Measurements from ENCODE around the gene RNF31.

The RNF31 gene

GRCh38 chr14:24204163-24205146, 57.2 kb downstream of the RNF31 start:
- DNase-seq = no peak

- no peak for DNase-seq
Measured at GRCh38 chr14:24206260-24207103, 59.2 kb downstream of the RNF31 start.

GRCh38 chr14:24207104-24207551, 59.8 kb downstream of the RNF31 start:
- no peak for DNase-seq

- no peak for DNase-seq
Measured at GRCh38 chr14:24207625-24208024, 60.3 kb downstream of the RNF31 start.

All from inflammatory macrophage treated with lipopolysaccharide for 1 hour (primary cell).